Transverse colon (tissue), 4 donors: Measurements from ENCODE around the gene ATL3. TPM values are rescaled to one million over a fixed set of nuclear protein-coding genes. Genes with fewer than 3 reads are reported as not detected.
"Not testable (repeated sequence)": the region's sequence is repeated elsewhere in the genome, so short reads cannot be mapped to it uniquely, and the experiment has no call there.

Experiments used
- DNase-seq: peaks from one replicate; pipeline ENCODE4 v3.0.0-alpha.2; 2019
- H3K27ac ChIP-seq, 4 donors: fragments of 200-600 bp; sonication (generic); 2 replicates each; pipeline ENCODE4 v1.5.1; 2016 to 2018; ENCODE audit warnings: inconsistent platforms in 4 of 4
- H3K27me3 ChIP-seq: fragments of 200-600 bp; sonication (generic); 2 replicates; pipeline ENCODE4 v1.5.1; 2017; ENCODE audit warnings: inconsistent platforms
- H3K36me3 ChIP-seq, 4 donors: fragments of 200-600 bp; sonication (generic); 2 replicates each; pipeline ENCODE4 v1.5.1; 2017 to 2019; ENCODE audit warnings: inconsistent platforms in 4 of 4
- H3K4me1 ChIP-seq, 4 donors: fragments of 200-600 bp; sonication (generic); 2 replicates each; pipeline ENCODE4 v1.5.1; 2017 to 2020; ENCODE audit warnings: inconsistent platforms in 4 of 4
- H3K4me3 ChIP-seq, 4 donors: fragments of 200-600 bp; sonication (generic); 1 replicate in 1 of 4; 2 replicates in 3 of 4; pipeline versions ENCODE4 v1.5.1 to v1.6.1; 2017 to 2019; ENCODE audit warnings: inconsistent platforms in 4 of 4
- H3K9me3 ChIP-seq, 2 donors: fragments of 200-600 bp; sonication (generic); 2 replicates each; pipeline ENCODE4 v1.5.1; 2017 to 2019; ENCODE audit warnings: inconsistent platforms in 2 of 2
- EP300 ChIP-seq: sonication (generic); formaldehyde crosslinking; IDR thresholded peaks from one replicate; pipeline ENCODE4 v1.6.1; 2017; ENCODE audit warnings: antibody characterized with exemption, low read depth
- POLR2A ChIP-seq: fragments of 450-650 bp; IDR thresholded peaks from one replicate; pipeline ENCODE4 v1.6.1; 2016; ENCODE audit warnings: antibody characterized with exemption, mild to moderate bottlenecking, moderate library complexity
- POLR2AphosphoS5 ChIP-seq, 3 donors: sonication (generic); formaldehyde crosslinking; IDR thresholded peaks; one replicate each; pipeline ENCODE4 v1.6.1; 2016; ENCODE audit warnings: antibody characterized with exemption in 3 of 3
- WGBS, 2 donors: methylation state at CpG; one replicate each; pipeline ENCODE4 v1.1.5; 2018; ENCODE audit warnings: low coverage in 1 of 2; 5-methylcytosine and 5-hydroxymethylcytosine counted together
- in situ Hi-C, 4 donors: fragments of 200-750 bp; cut with MboI; loops; one replicate each; pipeline versions ENCODE4 v1.15.0 to v1.15.1; 2017; ENCODE audit warnings: low sequenced_read_pairs in 3 of 4, low pct_ligation_motif_present in 1 of 4, low pct_unique_long_range_greater_than_20kb in 1 of 4
- intact Hi-C: fragments of 100-400 bp; cut with DNase I; formaldehyde crosslinking; loops from one replicate; pipeline ENCODE4 v1.15.1; 2023; ENCODE audit warnings: low total_unique reads
- total RNA-seq, 4 donors: library from RNA; depleted of rRNA; stranded (reverse); fragments of >200 nt; gene quantifications; one replicate each; pipeline ENCODE4 v1.1.0, GENCODE V29; 2016
- TF ChIP-seq, protein P1 (sequence below), 5 experiments: fragments of 200-600 bp in 3 of 5; fragments of 450-650 bp in 2 of 5; sonication (generic) in 3 of 5; IDR thresholded peaks; 1 replicate in 2 of 5; 2 replicates in 3 of 5; pipeline ENCODE4 v1.5.1; 2016 to 2017; ENCODE audit warnings: antibody characterized with exemption in 5 of 5, inconsistent platforms in 3 of 5, mild to moderate bottlenecking in 2 of 5, moderate library complexity in 1 of 5

The ATL3 gene
- total RNA-seq, 4 donors from 2014 or later: 18.7 to 60.8 (median 40.0) TPM

DNA sequence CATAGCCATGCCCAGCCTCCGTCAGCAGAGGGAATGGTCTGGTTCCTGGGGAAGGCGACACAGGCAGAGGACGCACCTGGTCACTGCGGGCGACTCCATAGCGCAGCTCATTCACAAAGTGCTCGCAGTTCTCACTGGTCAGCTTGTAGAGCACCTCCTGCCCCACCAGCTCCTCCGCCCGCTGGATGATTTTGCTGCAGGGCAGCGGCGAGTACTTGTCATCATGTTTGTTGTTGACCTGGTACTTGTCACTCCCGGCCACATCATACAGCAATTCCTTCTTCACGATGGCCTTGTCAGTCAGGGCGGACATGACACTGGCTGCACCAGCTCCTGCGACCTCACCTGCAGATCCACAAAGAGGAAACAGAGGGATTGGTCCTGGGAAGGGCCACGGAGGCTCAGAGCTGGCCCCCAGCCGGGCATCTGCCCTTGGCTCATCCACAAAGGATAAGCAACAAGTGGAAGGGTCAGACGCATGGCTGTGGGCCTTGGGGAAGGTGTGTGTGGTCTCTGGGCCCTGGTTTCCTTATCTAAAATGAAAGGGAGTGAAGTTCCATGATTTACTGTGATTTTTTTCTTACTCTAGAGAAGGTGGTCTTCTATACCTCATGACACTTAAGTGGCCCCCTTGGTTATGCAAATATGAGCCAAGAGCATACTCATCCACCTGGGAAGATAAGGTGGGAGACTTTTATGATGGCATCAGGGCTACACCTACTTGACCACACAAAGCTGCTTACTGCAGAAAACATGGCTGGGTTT is 81.0 kb downstream of the ATL3 start:
- 93% methylated on average over 18 of the region's 18 CpGs; no CpG with 5 or more reads in 1 of the 2 donors for WGBS, 2 donors
- TF ChIP-seq, protein P1, sequence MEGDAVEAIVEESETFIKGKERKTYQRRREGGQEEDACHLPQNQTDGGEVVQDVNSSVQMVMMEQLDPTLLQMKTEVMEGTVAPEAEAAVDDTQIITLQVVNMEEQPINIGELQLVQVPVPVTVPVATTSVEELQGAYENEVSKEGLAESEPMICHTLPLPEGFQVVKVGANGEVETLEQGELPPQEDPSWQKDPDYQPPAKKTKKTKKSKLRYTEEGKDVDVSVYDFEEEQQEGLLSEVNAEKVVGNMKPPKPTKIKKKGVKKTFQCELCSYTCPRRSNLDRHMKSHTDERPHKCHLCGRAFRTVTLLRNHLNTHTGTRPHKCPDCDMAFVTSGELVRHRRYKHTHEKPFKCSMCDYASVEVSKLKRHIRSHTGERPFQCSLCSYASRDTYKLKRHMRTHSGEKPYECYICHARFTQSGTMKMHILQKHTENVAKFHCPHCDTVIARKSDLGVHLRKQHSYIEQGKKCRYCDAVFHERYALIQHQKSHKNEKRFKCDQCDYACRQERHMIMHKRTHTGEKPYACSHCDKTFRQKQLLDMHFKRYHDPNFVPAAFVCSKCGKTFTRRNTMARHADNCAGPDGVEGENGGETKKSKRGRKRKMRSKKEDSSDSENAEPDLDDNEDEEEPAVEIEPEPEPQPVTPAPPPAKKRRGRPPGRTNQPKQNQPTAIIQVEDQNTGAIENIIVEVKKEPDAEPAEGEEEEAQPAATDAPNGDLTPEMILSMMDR (IDR thresholded peaks at IDR 0.05): no peak
- no peaks in the 10 kb centered on the region for H3K9me3 ChIP-seq
- H3K27ac ChIP-seq: no peak overlapping the region
- H3K36me3 ChIP-seq: no peaks in the 10 kb centered on the region
- in situ Hi-C loops (no loop called here), intact Hi-C loops (no loop called here)
- H3K27me3 ChIP-seq: no peaks in the 10 kb centered on the region
- no peak overlapping the region for H3K4me3 ChIP-seq
- DNase-seq: no peak
- no peaks in the 10 kb centered on the region for H3K4me1 ChIP-seq

DNA sequence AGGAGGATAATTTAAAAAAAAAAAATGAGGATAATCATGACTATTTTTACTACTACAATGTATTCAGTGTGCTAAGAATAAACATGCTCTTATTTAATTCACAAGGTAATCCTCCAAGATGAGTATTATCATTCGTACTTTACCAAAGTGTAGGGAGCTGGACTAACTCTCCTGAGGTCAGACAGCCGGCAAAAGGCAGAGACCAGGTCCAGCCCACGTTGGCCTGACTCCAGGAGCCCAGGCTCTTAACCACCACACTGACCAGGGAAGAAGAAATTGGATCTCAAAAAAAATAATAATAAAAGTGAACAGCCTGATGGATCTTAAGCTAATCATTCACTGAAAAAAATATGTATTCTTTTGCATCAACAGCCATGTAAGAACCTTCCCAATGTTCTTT is 82.2 kb downstream of the ATL3 start:
- intact Hi-C loops: no loop called here

DNA sequence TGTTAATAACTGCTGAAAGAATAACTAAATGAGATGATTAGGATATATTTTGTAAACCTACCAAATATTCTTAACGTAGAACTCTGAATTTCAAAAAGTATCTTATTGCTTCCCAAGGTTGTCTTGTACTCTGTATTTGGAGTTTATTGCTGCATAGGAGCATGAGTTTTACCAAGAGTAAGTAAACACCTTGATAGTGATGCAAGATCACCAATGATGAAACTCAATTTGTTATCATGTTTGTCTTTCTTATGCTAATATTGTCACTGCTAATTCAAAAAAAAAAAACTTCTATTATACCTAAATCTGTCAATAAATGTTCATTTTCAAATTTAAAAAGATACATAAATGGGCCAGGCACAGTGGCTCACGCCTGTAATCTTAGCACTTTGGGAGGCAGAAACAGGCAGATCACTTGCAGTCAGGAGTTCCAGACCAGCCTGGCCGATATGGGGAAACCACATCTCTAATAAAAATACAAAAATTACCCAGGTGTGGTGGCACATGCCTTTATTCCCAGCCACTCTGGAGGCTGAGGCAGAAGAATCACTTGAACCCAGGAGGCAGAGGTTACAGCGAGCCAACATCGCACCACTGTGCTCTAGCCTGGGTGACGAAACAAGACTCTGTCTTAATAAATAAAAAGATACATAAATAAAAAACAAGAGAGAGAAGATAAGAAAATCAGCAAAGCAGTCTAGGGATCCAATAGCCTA is 84.6 kb downstream of the ATL3 start:
- no peak for DNase-seq
- H3K36me3 ChIP-seq: no peaks in the 10 kb centered on the region
- 92 to 94% methylated on average over 6 of the region's 6 CpGs for WGBS, 2 donors
- no peaks in the 10 kb centered on the region for H3K27me3 ChIP-seq
- intact Hi-C loops (no loop called here), in situ Hi-C loops (no loop called here)
- TF ChIP-seq POLR2A (no peak), EP300 (no peak), POLR2AphosphoS5 (IDR thresholded peaks at IDR 0.05) (no peak)
- TF ChIP-seq, protein P1 (IDR thresholded peaks at IDR 0.05): no peak
- H3K27ac ChIP-seq: no peak overlapping the region
- H3K4me3 ChIP-seq: no peak overlapping the region
- H3K9me3 ChIP-seq: peaks cover 0 to 3% of the 10 kb centered on the region in 2 donors
- no peaks in the 10 kb centered on the region for H3K4me1 ChIP-seq

More for the DNA sequence above, 82.2 kb downstream of the ATL3 start:
- Histone ChIP-seq H3K4me1 (no peaks in the 10 kb centered on the region), H3K27me3 (no peaks in the 10 kb centered on the region), H3K27ac (no peak overlapping the region), H3K36me3 (no peaks in the 10 kb centered on the region), H3K4me3 (no peak overlapping the region), H3K9me3 (no peaks in the 10 kb centered on the region)
- DNase-seq: no peak
- in situ Hi-C loops: no loop called here
- WGBS, 2 donors: 69 to 74% methylated on average over 3 of the region's 3 CpGs
- TF ChIP-seq, protein P1 (IDR thresholded peaks at IDR 0.05): no peak
- TF ChIP-seq POLR2A (no peak), POLR2AphosphoS5 (IDR thresholded peaks at IDR 0.05) (no peak), EP300 (no peak)

DNA sequence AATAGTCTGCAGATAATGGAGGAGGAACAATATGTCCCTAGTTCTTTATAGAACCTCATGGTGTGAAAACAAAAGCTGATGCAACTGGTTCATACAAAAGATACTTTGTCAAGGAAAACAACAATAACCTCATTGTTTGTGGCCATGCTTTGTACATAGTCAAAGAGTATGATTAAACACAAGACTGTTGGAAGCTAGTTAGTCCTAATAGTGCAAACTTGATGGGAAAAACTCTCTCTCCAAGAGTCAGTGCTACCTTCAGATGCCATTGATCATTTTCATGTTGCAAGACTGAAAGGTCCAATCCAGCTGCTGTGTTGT is 87.9 kb downstream of the ATL3 start:
- no peak overlapping the region for H3K27ac ChIP-seq
- DNase-seq: no peak
- no peaks in the 10 kb centered on the region for H3K27me3 ChIP-seq
- H3K9me3 ChIP-seq: peaks cover 12 to 21% of the 10 kb centered on the region in 2 donors
- no peak overlapping the region for H3K4me3 ChIP-seq
- peaks cover 0 to 5% (median 0%) of the 10 kb centered on the region in 4 donors for H3K36me3 ChIP-seq
- no peaks in the 10 kb centered on the region for H3K4me1 ChIP-seq
- in situ Hi-C loops: no loop called here
- intact Hi-C loops: no loop called here
- TF ChIP-seq EP300: no peak
- TF ChIP-seq, protein P1 (IDR thresholded peaks at IDR 0.05): no peak
- TF ChIP-seq POLR2AphosphoS5 (IDR thresholded peaks at IDR 0.05): no peak
- no peak for TF ChIP-seq POLR2A

DNA sequence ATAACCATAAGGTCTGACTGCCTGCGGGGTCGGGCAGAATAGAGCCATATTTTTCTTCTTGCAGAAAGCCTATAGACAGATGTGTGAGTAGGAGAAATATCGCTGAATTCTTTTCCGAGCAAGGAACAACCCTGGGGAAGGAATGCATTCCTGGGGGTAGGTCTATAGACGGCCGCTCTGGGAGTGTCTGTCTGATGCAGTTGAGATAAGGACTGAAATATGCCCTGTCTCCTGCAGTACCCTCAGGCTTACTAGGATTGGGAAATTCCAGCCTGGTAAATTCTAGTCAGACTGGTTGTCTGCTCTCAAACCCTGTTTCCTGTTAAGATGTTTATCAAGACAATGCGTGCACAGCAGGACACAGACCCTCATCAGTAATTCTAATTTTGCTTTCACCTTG is 90.0 kb downstream of the ATL3 start:
- H3K4me3 ChIP-seq, in situ Hi-C loops, DNase-seq, H3K4me1 ChIP-seq, H3K36me3 ChIP-seq, H3K27ac ChIP-seq, H3K27me3 ChIP-seq, intact Hi-C loops: not testable (repeated sequence)
- peaks cover 12 to 21% of the 10 kb centered on the region in 2 donors for H3K9me3 ChIP-seq
- 86 to 96% methylated on average over 5 to 7 of the region's 7 CpGs for WGBS, 2 donors

DNA sequence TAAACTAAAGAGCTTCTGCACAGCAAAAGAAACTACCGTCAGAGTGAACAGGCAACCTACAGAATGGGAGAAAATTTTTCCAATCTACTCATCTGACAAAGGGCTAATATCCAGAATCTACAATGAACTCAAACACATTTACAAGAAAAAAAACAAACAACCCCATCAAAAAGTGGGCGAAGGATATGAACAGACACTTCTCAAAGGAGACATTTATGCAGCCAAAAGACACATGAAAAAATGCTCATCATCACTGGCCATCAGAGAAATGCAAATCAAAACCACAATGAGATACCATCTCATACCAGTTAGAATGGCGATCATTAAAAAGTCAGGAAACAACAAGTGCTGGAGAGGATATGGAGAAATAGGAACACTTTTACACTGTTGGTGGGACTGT is 92.3 kb downstream of the ATL3 start:
- peaks cover 12 to 17% (median 14%) of the 10 kb centered on the region in 4 donors for H3K4me1 ChIP-seq
- H3K36me3 ChIP-seq, DNase-seq, H3K4me3 ChIP-seq, in situ Hi-C loops, H3K27me3 ChIP-seq, intact Hi-C loops, H3K27ac ChIP-seq: not testable (repeated sequence)
- 91 to 100% methylated on average over 1 to 3 of the region's 3 CpGs for WGBS, 2 donors
- H3K9me3 ChIP-seq: peaks cover 12 to 21% of the 10 kb centered on the region in 2 donors
